ENCODE measurements around the gene HIF1AN.

The HIF1AN gene

GRCh38 chr10:100522107-100522801 lies 13.5 kb upstream of the HIF1AN start:
- no peak for DNase-seq

- no peak for DNase-seq
Measured at GRCh38 chr10:100522945-100523344, 12.8 kb upstream of the HIF1AN start.

- no peak for DNase-seq
Measured at GRCh38 chr10:100524206-100524605, 11.5 kb upstream of the HIF1AN start.

- no peak for DNase-seq
Measured at GRCh38 chr10:100524638-100525037, 11.1 kb upstream of the HIF1AN start.

- no peak for DNase-seq
Measured at GRCh38 chr10:100528123-100528886, 7.4 kb upstream of the HIF1AN start.

GRCh38 chr10:100528921-100529474 lies 6.7 kb upstream of the HIF1AN start:
- DNase-seq: peak in 1 of 2 experiments; percentile 19

GRCh38 chr10:100529475-100530298 lies 6.1 kb upstream of the HIF1AN start, which contains the start of gene NDUFB8:
Gene NDUFB8, minus strand, starts transcription at chr10:100529871. Its CDS starts 20 bp downstream, at chr10:100529851.
- peak; percentile 55 to 87 for DNase-seq

GRCh38 chr10:100531761-100532160 lies 4.0 kb upstream of the HIF1AN start:
- no peak for DNase-seq

- no peak for DNase-seq
Measured at GRCh38 chr10:100534726-100535125, 1.0 kb upstream of the HIF1AN start.

GRCh38 chr10:100535338-100535714 lies 417 bp upstream of the HIF1AN start:
- no peak for DNase-seq

- DNase-seq: no peak
Measured at GRCh38 chr10:100537475-100537874, 1.7 kb downstream of the HIF1AN start.

- no peak for DNase-seq
Measured at GRCh38 chr10:100544950-100545349, 9.2 kb downstream of the HIF1AN start.

GRCh38 chr10:100551196-100551595 lies 15.5 kb downstream of the HIF1AN start:
- no peak for DNase-seq

GRCh38 chr10:100551738-100552137 lies 16.0 kb downstream of the HIF1AN start:
- no peak for DNase-seq

- no peak for DNase-seq
Measured at GRCh38 chr10:100553929-100554328, 18.2 kb downstream of the HIF1AN start.

GRCh38 chr10:100554902-100555301 lies 19.2 kb downstream of the HIF1AN start:
- DNase-seq: no peak

GRCh38 chr10:100560248-100560647 lies 24.5 kb downstream of the HIF1AN start:
- no peak for DNase-seq

GRCh38 chr10:100561005-100561404 lies 25.3 kb downstream of the HIF1AN start:
- DNase-seq: peak; percentile 68 to 73

- DNase-seq: peak in 1 of 2 experiments; percentile 72
Measured at GRCh38 chr10:100562008-100562672, 26.4 kb downstream of the HIF1AN start.

GRCh38 chr10:100565206-100565985 lies 29.7 kb downstream of the HIF1AN start:
- no peak for DNase-seq

GRCh38 chr10:100566561-100566960 lies 30.8 kb downstream of the HIF1AN start:
- no peak for DNase-seq

- no peak for DNase-seq
Measured at GRCh38 chr10:100567249-100567648, 31.5 kb downstream of the HIF1AN start.

Measured in NCI-H526 (cell line).